Ammon's horn (tissue), 1 donor: ENCODE results near the gene USF2.
A peak's percentile ranks its signal among the peaks of the same experiment; 100 is the strongest.

Experiments used
- DNase-seq: peaks from one replicate; pipeline ENCODE4 v3.0.0-alpha.2; 2016; ENCODE audit warnings: low spot score

USF2 gene

GRCh38 chr19:35318679-35319448 lies 50.1 kb downstream of the USF2 start:
- DNase-seq: peak; percentile 81

- DNase-seq: no peak
Observed at GRCh38 chr19:35320065-35320713, 51.4 kb downstream of the USF2 start.

- DNase-seq: no peak
Observed at GRCh38 chr19:35321291-35321690, 52.5 kb downstream of the USF2 start.

GRCh38 chr19:35322014-35322413 lies 53.3 kb downstream of the USF2 start:
- no peak for DNase-seq

- no peak for DNase-seq
Observed at GRCh38 chr19:35327642-35328041, 58.9 kb downstream of the USF2 start.

- DNase-seq: no peak
Observed at GRCh38 chr19:35328851-35329285, 60.1 kb downstream of the USF2 start, which contains the start of gene CD22. Gene CD22 (plus strand): TSS chr19:35329187. CDS start chr19:35332041, 2,854 bp downstream.

GRCh38 chr19:35329323-35329722 lies 60.6 kb downstream of the USF2 start:
- DNase-seq: no peak
